Measurements from ENCODE around the gene CD93. TPM values are rescaled to one million over a fixed set of nuclear protein-coding genes. Genes with fewer than 3 reads are reported as not detected.

The CD93 gene
- polyA plus RNA-seq, 1 donor, result 66.7 TPM

GRCh38 chr20:23052904-23053303, 33.2 kb downstream of the CD93 start:
- no peak for DNase-seq

GRCh38 chr20:23050847-23051627, 35.1 kb downstream of the CD93 start:
- peak; percentile 80 for DNase-seq

- no peak for DNase-seq
Observed at GRCh38 chr20:23050076-23050838, 35.9 kb downstream of the CD93 start.

GRCh38 chr20:23049201-23050075, 36.7 kb downstream of the CD93 start, which contains the start of gene THBD:
Gene THBD (minus strand): TSS chr20:23049672. CDS start chr20:23049504, 168 bp downstream.
- DNase-seq, result peak; percentile 51

GRCh38 chr20:23048283-23049200, 37.6 kb downstream of the CD93 start:
- DNase-seq, result no peak

- DNase-seq, result no peak
Observed at GRCh38 chr20:23047738-23048214, 38.3 kb downstream of the CD93 start.

GRCh38 chr20:23047001-23047737, 39.0 kb downstream of the CD93 start:
- DNase-seq, result no peak

GRCh38 chr20:23046431-23046830, 39.7 kb downstream of the CD93 start:
- DNase-seq, result no peak

GRCh38 chr20:23043376-23043775, 42.7 kb downstream of the CD93 start:
- DNase-seq, result no peak

GRCh38 chr20:23042270-23042669, 43.9 kb downstream of the CD93 start:
- DNase-seq, result no peak

GRCh38 chr20:23039885-23040508, 46.1 kb downstream of the CD93 start:
- no peak for DNase-seq

- DNase-seq, result no peak
Observed at GRCh38 chr20:23039136-23039875, 46.8 kb downstream of the CD93 start.

- DNase-seq, result no peak
Observed at GRCh38 chr20:23037017-23037481, 49.1 kb downstream of the CD93 start.

- DNase-seq, result no peak
Observed at GRCh38 chr20:23036371-23036770, 49.8 kb downstream of the CD93 start.

GRCh38 chr20:23035731-23036130, 50.4 kb downstream of the CD93 start:
- DNase-seq, result no peak

GRCh38 chr20:23034721-23035671, 51.1 kb downstream of the CD93 start, which contains the start of gene SSTR4:
Gene SSTR4 (plus strand): TSS chr20:23035312. CDS start chr20:23035484, 172 bp downstream.
- DNase-seq, result no peak

- DNase-seq, result no peak
Observed at GRCh38 chr20:23033918-23034317, 52.2 kb downstream of the CD93 start.

GRCh38 chr20:23032750-23033078, 53.4 kb downstream of the CD93 start:
- no peak for DNase-seq
